ENCODE measurements around the gene FRAS1.
"Not testable (repeated sequence)": the region's sequence is repeated elsewhere in the genome, so short reads cannot be mapped to it uniquely, and the experiment has no call there.

Gene FRAS1

GRCh38 chr4:78058591-78059523 lies 1.7 kb downstream of the FRAS1 start:
- DNase-seq (ENCODE audit: low read depth in 2 of 2) = no peak

GRCh38 chr4:78059524-78059889 lies 2.4 kb downstream of the FRAS1 start:
- DNase-seq (ENCODE audit: low read depth in 2 of 2) = no peak

- no peak for DNase-seq (ENCODE audit: low read depth in 2 of 2)
Measured at GRCh38 chr4:78059938-78060337, 2.8 kb downstream of the FRAS1 start.

GRCh38 chr4:78061939-78062570 lies 4.9 kb downstream of the FRAS1 start:
- no peak for DNase-seq (ENCODE audit: low read depth in 2 of 2)

- no peak for DNase-seq (ENCODE audit: low read depth in 2 of 2)
Measured at GRCh38 chr4:78065508-78066192, 8.5 kb downstream of the FRAS1 start.

- DNase-seq (ENCODE audit: low read depth in 2 of 2) = no peak
Measured at GRCh38 chr4:78068481-78068880, 11.4 kb downstream of the FRAS1 start.

GRCh38 chr4:78069319-78069718 lies 12.2 kb downstream of the FRAS1 start:
- DNase-seq (ENCODE audit: low read depth in 2 of 2) = no peak

GRCh38 chr4:78069859-78070258 lies 12.7 kb downstream of the FRAS1 start:
- DNase-seq (ENCODE audit: low read depth in 2 of 2) = no peak

GRCh38 chr4:78070731-78071282 lies 13.7 kb downstream of the FRAS1 start:
- DNase-seq (ENCODE audit: low read depth in 2 of 2) = no peak

GRCh38 chr4:78074759-78075158 lies 17.6 kb downstream of the FRAS1 start:
- DNase-seq (ENCODE audit: low read depth in 2 of 2) = no peak

GRCh38 chr4:78075986-78076385 lies 18.9 kb downstream of the FRAS1 start:
- DNase-seq (ENCODE audit: low read depth in 2 of 2) = no peak

- DNase-seq (ENCODE audit: low read depth in 2 of 2) = no peak
Measured at GRCh38 chr4:78078101-78078500, 21.0 kb downstream of the FRAS1 start.

GRCh38 chr4:78079726-78080430 lies 22.8 kb downstream of the FRAS1 start:
- DNase-seq (ENCODE audit: low read depth in 2 of 2) = no peak

- DNase-seq (ENCODE audit: low read depth in 2 of 2) = no peak
Measured at GRCh38 chr4:78081541-78081940, 24.4 kb downstream of the FRAS1 start.

- no peak for DNase-seq (ENCODE audit: low read depth in 2 of 2)
Measured at GRCh38 chr4:78083035-78083434, 25.9 kb downstream of the FRAS1 start.

GRCh38 chr4:78091534-78091933 lies 34.4 kb downstream of the FRAS1 start:
- DNase-seq (ENCODE audit: low read depth in 2 of 2) = no peak

- not testable (repeated sequence) for DNase-seq (ENCODE audit: low read depth in 2 of 2)
Measured at GRCh38 chr4:78092350-78092749, 35.2 kb downstream of the FRAS1 start.

GRCh38 chr4:78092850-78093249 lies 35.7 kb downstream of the FRAS1 start:
- DNase-seq (ENCODE audit: low read depth in 2 of 2) = no peak

- no peak for DNase-seq (ENCODE audit: low read depth in 2 of 2)
Measured at GRCh38 chr4:78095081-78095480, 38.0 kb downstream of the FRAS1 start.

GRCh38 chr4:78099058-78099457 lies 41.9 kb downstream of the FRAS1 start:
- no peak for DNase-seq (ENCODE audit: low read depth in 2 of 2)

- no peak for DNase-seq (ENCODE audit: low read depth in 2 of 2)
Measured at GRCh38 chr4:78100060-78100459, 42.9 kb downstream of the FRAS1 start.

GRCh38 chr4:78119698-78120097 lies 62.6 kb downstream of the FRAS1 start:
- no peak for DNase-seq (ENCODE audit: low read depth in 2 of 2)

Data from stimulated activated CD4-positive, alpha-beta T cell treated with anti-CD3 and anti-CD28 coated beads, Interleukin-15, amount 100 ng/mL, for 48 hours (primary cell).